ENCODE data around the gene NUTM1. TPM values are rescaled to one million over a fixed set of nuclear protein-coding genes. Genes with fewer than 3 reads are reported as not detected.

The NUTM1 gene
- total and polyA plus RNA-seq, 2 of the 13 experiments (the other 11 are each of a cell fraction or from before 2014, with no cell fraction given): not detected

DNA sequence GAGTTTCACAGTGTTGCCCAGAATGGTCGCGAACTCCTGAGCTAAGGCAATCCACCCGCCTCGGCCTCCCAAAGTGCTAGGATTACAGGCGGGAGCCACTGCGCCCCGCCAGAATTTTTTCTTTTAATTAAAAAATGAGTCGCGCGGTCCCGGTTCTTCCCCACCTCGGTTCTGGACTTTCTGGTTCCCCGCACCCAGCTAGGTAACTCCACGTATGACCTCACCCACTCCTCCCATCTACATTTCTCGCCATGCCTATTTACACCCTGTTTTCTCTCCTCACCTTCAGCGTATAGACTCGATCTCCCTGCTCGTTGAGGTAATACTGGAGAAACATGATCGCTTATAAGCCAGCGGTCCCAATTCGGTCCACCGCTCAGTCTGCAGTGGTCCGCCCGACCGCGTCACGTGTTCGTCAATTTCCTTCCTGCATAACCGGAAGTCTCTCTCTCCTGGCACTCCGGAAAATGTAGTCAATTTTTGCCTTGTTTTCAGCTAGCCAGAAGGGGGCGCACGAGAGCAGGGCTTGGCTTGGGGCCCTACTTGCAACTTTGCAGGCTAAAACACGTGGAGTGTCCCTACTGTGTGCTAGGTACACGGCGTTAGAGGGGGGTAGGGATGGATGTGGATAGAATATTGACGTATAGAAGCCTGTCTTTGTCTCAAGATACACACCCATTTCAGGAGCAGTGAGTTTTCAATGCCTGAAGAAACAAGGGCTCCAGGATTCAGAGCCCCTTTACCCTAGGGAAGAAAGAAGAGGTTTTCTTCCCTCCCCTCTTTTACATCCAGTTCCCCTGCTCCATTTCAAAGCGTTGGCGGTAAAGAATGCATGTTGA is at the start of gene NUTM1, which contains the start of gene NOP10 (continued):
- TF ChIP-seq, protein P1, sequence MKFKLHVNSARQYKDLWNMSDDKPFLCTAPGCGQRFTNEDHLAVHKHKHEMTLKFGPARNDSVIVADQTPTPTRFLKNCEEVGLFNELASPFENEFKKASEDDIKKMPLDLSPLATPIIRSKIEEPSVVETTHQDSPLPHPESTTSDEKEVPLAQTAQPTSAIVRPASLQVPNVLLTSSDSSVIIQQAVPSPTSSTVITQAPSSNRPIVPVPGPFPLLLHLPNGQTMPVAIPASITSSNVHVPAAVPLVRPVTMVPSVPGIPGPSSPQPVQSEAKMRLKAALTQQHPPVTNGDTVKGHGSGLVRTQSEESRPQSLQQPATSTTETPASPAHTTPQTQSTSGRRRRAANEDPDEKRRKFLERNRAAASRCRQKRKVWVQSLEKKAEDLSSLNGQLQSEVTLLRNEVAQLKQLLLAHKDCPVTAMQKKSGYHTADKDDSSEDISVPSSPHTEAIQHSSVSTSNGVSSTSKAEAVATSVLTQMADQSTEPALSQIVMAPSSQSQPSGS (CRISPR knock-in tag; IDR thresholded peaks at IDR 0.05): 0 out of 2 replicates have a peak, but pooled peaks have one; percentile 55
- TF ChIP-seq ZBTB21 (CRISPR knock-in tag; IDR thresholded peaks at IDR 0.05) (peak; percentile 85), DPF2 (CRISPR knock-in tag; IDR thresholded peaks at IDR 0.05; ENCODE audit: borderline replicate concordance, low read depth) (no peak), ZNF747 (CRISPR knock-in tag; IDR thresholded peaks at IDR 0.05; ENCODE audit: borderline replicate concordance) (no peak), KDM5A (IDR thresholded peaks at IDR 0.05; ENCODE audit: borderline replicate concordance, low read length) (peak; percentile 72; the same call in 1 of the 2 replicates), ZNF724P (CRISPR knock-in tag; IDR thresholded peaks at IDR 0.05; ENCODE audit: borderline replicate concordance) (no peak), ATF1 (CRISPR knock-in tag; IDR thresholded peaks at IDR 0.05) (0 out of 2 replicates have a peak, but pooled peaks have one; percentile 57), HDAC1 (CRISPR knock-in tag; IDR thresholded peaks at IDR 0.05) (peak; percentile 89), NR3C1 (CRISPR knock-in tag; IDR thresholded peaks at IDR 0.05) (no peak), ZNF761 (CRISPR knock-in tag; conservative IDR thresholded peaks at IDR 0.05) (peak; percentile 59; the same call in 1 of the 2 replicates), ZNF766 (CRISPR knock-in tag; IDR thresholded peaks at IDR 0.05; ENCODE audit: borderline replicate concordance) (no peak), ZNF660 (CRISPR knock-in tag; IDR thresholded peaks at IDR 0.05; ENCODE audit: borderline replicate concordance, low read depth) (no peak), ZNF264 (CRISPR knock-in tag; IDR thresholded peaks at IDR 0.05) (peak; percentile 68)
- TF ChIP-seq, protein P2, sequence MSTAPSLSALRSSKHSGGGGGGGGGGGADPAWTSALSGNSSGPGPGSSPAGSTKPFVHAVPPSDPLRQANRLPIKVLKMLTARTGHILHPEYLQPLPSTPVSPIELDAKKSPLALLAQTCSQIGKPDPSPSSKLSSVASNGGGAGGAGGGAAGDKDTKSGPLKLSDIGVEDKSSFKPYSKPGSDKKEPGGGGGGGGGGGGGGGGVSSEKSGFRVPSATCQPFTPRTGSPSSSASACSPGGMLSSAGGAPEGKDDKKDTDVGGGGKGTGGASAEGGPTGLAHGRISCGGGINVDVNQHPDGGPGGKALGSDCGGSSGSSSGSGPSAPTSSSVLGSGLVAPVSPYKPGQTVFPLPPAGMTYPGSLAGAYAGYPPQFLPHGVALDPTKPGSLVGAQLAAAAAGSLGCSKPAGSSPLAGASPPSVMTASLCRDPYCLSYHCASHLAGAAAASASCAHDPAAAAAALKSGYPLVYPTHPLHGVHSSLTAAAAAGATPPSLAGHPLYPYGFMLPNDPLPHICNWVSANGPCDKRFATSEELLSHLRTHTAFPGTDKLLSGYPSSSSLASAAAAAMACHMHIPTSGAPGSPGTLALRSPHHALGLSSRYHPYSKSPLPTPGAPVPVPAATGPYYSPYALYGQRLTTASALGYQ (CRISPR knock-in tag; IDR thresholded peaks at IDR 0.05): peak; percentile 42; the same call in 1 of the 2 replicates
- TF ChIP-seq, protein P3, sequence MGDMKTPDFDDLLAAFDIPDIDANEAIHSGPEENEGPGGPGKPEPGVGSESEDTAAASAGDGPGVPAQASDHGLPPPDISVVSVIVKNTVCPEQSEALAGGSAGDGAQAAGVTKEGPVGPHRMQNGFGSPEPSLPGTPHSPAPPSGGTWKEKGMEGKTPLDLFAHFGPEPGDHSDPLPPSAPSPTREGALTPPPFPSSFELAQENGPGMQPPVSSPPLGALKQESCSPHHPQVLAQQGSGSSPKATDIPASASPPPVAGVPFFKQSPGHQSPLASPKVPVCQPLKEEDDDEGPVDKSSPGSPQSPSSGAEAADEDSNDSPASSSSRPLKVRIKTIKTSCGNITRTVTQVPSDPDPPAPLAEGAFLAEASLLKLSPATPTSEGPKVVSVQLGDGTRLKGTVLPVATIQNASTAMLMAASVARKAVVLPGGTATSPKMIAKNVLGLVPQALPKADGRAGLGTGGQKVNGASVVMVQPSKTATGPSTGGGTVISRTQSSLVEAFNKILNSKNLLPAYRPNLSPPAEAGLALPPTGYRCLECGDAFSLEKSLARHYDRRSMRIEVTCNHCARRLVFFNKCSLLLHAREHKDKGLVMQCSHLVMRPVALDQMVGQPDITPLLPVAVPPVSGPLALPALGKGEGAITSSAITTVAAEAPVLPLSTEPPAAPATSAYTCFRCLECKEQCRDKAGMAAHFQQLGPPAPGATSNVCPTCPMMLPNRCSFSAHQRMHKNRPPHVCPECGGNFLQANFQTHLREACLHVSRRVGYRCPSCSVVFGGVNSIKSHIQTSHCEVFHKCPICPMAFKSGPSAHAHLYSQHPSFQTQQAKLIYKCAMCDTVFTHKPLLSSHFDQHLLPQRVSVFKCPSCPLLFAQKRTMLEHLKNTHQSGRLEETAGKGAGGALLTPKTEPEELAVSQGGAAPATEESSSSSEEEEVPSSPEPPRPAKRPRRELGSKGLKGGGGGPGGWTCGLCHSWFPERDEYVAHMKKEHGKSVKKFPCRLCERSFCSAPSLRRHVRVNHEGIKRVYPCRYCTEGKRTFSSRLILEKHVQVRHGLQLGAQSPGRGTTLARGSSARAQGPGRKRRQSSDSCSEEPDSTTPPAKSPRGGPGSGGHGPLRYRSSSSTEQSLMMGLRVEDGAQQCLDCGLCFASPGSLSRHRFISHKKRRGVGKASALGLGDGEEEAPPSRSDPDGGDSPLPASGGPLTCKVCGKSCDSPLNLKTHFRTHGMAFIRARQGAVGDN (CRISPR knock-in tag; IDR thresholded peaks at IDR 0.05): peak; percentile 81
- TF ChIP-seq, protein P4, sequence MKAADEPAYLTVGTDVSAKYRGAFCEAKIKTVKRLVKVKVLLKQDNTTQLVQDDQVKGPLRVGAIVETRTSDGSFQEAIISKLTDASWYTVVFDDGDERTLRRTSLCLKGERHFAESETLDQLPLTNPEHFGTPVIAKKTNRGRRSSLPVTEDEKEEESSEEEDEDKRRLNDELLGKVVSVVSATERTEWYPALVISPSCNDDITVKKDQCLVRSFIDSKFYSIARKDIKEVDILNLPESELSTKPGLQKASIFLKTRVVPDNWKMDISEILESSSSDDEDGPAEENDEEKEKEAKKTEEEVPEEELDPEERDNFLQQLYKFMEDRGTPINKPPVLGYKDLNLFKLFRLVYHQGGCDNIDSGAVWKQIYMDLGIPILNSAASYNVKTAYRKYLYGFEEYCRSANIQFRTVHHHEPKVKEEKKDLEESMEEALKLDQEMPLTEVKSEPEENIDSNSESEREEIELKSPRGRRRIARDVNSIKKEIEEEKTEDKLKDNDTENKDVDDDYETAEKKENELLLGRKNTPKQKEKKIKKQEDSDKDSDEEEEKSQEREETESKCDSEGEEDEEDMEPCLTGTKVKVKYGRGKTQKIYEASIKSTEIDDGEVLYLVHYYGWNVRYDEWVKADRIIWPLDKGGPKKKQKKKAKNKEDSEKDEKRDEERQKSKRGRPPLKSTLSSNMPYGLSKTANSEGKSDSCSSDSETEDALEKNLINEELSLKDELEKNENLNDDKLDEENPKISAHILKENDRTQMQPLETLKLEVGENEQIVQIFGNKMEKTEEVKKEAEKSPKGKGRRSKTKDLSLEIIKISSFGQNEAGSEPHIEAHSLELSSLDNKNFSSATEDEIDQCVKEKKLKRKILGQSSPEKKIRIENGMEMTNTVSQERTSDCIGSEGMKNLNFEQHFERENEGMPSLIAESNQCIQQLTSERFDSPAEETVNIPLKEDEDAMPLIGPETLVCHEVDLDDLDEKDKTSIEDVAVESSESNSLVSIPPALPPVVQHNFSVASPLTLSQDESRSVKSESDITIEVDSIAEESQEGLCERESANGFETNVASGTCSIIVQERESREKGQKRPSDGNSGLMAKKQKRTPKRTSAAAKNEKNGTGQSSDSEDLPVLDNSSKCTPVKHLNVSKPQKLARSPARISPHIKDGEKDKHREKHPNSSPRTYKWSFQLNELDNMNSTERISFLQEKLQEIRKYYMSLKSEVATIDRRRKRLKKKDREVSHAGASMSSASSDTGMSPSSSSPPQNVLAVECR (CRISPR knock-in tag; IDR thresholded peaks at IDR 0.05; ENCODE audit: borderline replicate concordance): peak; percentile 83
